Suprapubic skin (tissue), 4 donors: ENCODE measurements around the gene ADCY5. TPM values are rescaled to one million over a fixed set of nuclear protein-coding genes. Genes with fewer than 3 reads are reported as not detected.
A peak's percentile ranks its signal among the peaks of the same experiment; 100 is the strongest.

Experiments used
- DNase-seq, 2 donors: peaks; one replicate each; pipeline ENCODE4 v3.0.0-alpha.2; 2019; ENCODE audit warnings: low spot score in 2 of 2
- H3K27ac ChIP-seq: fragments of 200-600 bp; sonication (generic); one replicate; pipeline ENCODE4 v1.5.1; 2019
- H3K27me3 ChIP-seq: fragments of 200-600 bp; sonication (generic); one replicate; pipeline ENCODE4 v1.5.1; 2019
- H3K36me3 ChIP-seq: fragments of 200-600 bp; sonication (generic); one replicate; pipeline ENCODE4 v1.5.1; 2019
- H3K4me1 ChIP-seq: fragments of 200-600 bp; sonication (generic); one replicate; pipeline ENCODE4 v1.5.1; 2019
- H3K4me3 ChIP-seq: fragments of 200-600 bp; sonication (generic); one replicate; pipeline ENCODE4 v1.5.1; 2019; ENCODE audit warnings: mild to moderate bottlenecking
- H3K9me3 ChIP-seq: fragments of 200-600 bp; sonication (generic); one replicate; pipeline ENCODE4 v1.5.1; 2019
- EP300 ChIP-seq: sonication (generic); formaldehyde crosslinking; IDR thresholded peaks from one replicate; pipeline ENCODE4 v1.6.1; 2017; ENCODE audit warnings: antibody characterized with exemption
- POLR2A ChIP-seq, 2 donors: fragments of 450-650 bp; IDR thresholded peaks; one replicate each; pipeline ENCODE4 v1.6.1; 2017; ENCODE audit warnings: antibody characterized with exemption in 2 of 2, mild to moderate bottlenecking in 2 of 2, moderate library complexity in 2 of 2
- POLR2AphosphoS5 ChIP-seq, 3 donors: sonication (generic); formaldehyde crosslinking; IDR thresholded peaks; one replicate each; pipeline ENCODE4 v1.6.1; 2017; ENCODE audit warnings: antibody characterized with exemption in 3 of 3
- WGBS: methylation state at CpG from one replicate; pipeline ENCODE4 v1.1.5; 2018; 5-methylcytosine and 5-hydroxymethylcytosine counted together
- total RNA-seq, 4 donors: library from RNA; depleted of rRNA; stranded (reverse); fragments of >200 nt; gene quantifications; one replicate each; pipeline ENCODE4 v1.1.0, GENCODE V29; 2016
- TF ChIP-seq, protein P1 (sequence below), 2 donors: fragments of 200-600 bp in 1 of 2; fragments of 450-650 bp in 1 of 2; sonication (generic) in 1 of 2; IDR thresholded peaks; one replicate each; pipeline ENCODE4 v1.5.1; 2016 to 2019; ENCODE audit warnings: antibody characterized with exemption in 2 of 2, mild to moderate bottlenecking in 1 of 2, moderate library complexity in 1 of 2

Gene ADCY5
- total RNA-seq, 4 donors from 2014 or later: 1.4 to 4.9 (median 4.0) TPM

DNA sequence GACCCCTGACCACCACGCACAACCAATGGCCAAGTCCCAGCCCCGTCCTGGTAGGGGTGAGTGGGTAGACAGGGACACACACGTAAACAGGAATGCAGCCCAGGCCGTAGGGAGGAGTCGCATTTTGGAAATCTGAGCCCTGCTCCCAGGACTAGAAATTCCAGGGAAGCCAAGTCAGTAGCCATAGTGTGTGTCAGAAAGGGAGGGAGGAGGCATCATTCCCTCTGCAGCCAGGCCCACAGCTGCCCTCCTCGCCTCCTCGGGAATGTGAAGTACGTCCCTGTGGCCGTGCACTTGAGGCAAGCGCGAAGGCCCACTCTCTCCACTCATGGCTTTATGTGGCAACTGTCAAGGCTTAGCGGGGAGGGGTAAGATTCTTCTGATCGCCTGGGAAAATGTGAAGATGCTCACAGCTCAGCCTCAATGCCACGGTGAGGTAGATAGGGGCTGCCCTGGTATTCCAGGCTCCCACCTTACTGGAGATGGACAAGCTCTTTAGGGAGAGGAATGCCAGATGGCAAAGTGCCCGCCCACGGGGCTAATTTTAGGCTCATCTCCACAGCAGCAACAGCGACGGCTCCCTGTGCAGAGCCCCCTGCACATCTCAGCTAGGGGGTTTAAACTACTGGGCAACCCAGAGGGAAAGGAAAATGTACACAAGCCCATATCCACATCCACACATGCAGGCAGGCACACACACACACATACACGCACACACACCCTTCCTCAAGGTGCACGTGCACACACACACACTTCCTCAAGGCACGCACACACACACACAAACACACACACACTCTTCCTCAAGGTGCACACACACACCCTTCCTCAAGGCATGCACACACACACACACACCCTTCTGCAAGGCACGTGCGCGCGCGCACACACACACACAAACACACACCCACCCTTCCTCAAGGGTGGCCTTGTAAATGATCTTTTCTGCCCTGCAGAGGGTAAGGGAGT lies 65.5 kb downstream of the ADCY5 start:
- H3K9me3 ChIP-seq: no peaks in the 10 kb centered on the region
- no peak for DNase-seq
- no peaks in the 10 kb centered on the region for H3K27me3 ChIP-seq
- TF ChIP-seq EP300: no peak
- TF ChIP-seq, protein P1, sequence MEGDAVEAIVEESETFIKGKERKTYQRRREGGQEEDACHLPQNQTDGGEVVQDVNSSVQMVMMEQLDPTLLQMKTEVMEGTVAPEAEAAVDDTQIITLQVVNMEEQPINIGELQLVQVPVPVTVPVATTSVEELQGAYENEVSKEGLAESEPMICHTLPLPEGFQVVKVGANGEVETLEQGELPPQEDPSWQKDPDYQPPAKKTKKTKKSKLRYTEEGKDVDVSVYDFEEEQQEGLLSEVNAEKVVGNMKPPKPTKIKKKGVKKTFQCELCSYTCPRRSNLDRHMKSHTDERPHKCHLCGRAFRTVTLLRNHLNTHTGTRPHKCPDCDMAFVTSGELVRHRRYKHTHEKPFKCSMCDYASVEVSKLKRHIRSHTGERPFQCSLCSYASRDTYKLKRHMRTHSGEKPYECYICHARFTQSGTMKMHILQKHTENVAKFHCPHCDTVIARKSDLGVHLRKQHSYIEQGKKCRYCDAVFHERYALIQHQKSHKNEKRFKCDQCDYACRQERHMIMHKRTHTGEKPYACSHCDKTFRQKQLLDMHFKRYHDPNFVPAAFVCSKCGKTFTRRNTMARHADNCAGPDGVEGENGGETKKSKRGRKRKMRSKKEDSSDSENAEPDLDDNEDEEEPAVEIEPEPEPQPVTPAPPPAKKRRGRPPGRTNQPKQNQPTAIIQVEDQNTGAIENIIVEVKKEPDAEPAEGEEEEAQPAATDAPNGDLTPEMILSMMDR (IDR thresholded peaks at IDR 0.05): no peak
- no peak for TF ChIP-seq POLR2A (IDR thresholded peaks at IDR 0.05)
- TF ChIP-seq POLR2AphosphoS5 (IDR thresholded peaks at IDR 0.05): no peak
- WGBS: 81% methylated on average over 24 of the region's 26 CpGs
- no peaks in the 10 kb centered on the region for H3K36me3 ChIP-seq
- no peak overlapping the region for H3K4me3 ChIP-seq
- H3K27ac ChIP-seq: no peak overlapping the region
- H3K4me1 ChIP-seq: no peaks in the 10 kb centered on the region

DNA sequence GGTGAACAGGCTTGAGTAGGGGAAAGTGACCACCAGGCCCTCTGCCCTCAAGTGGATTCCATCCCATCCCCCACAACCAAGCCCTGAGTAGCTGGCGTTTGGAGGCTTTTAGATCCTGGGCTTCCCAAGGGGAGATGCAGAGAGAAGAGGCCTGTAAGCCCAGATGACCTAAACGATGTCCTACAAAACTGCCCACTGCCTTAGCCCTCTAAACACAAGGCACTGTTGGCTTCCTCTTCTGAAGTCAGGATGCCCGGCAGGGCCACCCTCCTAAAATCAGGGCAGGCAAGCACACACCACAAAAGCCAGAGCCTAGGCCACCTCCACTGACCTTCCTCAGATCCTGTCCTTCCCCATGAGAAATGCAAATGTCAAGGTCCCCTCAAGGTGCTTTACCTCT lies 68.6 kb downstream of the ADCY5 start:
- Histone ChIP-seq H3K4me1 (no peaks in the 10 kb centered on the region), H3K4me3 (no peak overlapping the region), H3K27me3 (no peaks in the 10 kb centered on the region), H3K9me3 (no peaks in the 10 kb centered on the region), H3K27ac (no peak overlapping the region), H3K36me3 (no peaks in the 10 kb centered on the region)
- no peak for DNase-seq
- TF ChIP-seq EP300 (no peak), POLR2AphosphoS5 (IDR thresholded peaks at IDR 0.05) (no peak), POLR2A (IDR thresholded peaks at IDR 0.05) (no peak)
- TF ChIP-seq, protein P1 (IDR thresholded peaks at IDR 0.05): no peak
- WGBS: 82% methylated on average over 3 of the region's 3 CpGs

DNA sequence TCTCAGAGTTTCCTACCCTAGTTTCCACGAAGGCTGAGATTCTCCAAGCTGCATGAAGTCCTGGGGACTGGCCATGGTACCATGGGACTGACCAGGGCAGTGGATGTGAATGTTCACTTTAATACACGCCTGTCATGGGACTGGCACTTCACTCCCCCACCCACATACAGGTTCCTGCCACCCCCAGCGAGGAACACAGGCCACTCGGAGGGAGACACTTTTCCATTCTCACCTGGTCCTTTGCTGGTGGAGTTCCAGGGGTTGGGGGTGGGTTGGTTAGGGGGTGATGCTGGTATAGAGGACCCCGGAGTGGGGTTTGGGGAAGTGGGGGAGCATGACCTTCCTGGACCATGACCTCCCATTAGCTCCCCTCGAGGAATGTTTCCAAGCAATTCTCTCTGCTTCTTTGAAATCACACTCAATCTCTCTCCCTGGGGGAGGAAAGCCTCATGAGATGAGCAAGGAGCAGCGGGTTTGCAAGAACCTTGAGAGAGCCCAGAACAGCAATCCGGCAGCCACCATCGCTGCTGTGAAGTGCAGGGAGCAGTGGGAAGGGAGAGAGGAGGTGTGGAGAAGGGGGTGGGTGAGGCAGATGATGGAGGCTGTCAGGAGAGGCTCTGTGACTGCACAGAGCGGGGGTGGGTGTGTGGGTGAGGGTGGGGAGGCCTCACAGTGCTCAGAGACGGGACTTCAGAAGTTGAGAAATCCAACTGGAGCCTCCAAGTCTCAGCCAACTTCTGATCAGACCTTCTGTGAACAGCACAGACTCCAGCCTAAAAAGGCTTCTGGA lies 69.7 kb downstream of the ADCY5 start:
- Histone ChIP-seq H3K27me3 (no peaks in the 10 kb centered on the region), H3K4me1 (no peaks in the 10 kb centered on the region), H3K9me3 (no peaks in the 10 kb centered on the region), H3K4me3 (no peak overlapping the region), H3K27ac (no peak overlapping the region), H3K36me3 (no peaks in the 10 kb centered on the region)
- peak; percentile 35 to 63 for DNase-seq
- 89% methylated on average over 11 of the region's 11 CpGs for WGBS
- TF ChIP-seq POLR2A (IDR thresholded peaks at IDR 0.05) (no peak), POLR2AphosphoS5 (IDR thresholded peaks at IDR 0.05) (no peak), EP300 (no peak)
- TF ChIP-seq, protein P1 (IDR thresholded peaks at IDR 0.05): no peak

DNA sequence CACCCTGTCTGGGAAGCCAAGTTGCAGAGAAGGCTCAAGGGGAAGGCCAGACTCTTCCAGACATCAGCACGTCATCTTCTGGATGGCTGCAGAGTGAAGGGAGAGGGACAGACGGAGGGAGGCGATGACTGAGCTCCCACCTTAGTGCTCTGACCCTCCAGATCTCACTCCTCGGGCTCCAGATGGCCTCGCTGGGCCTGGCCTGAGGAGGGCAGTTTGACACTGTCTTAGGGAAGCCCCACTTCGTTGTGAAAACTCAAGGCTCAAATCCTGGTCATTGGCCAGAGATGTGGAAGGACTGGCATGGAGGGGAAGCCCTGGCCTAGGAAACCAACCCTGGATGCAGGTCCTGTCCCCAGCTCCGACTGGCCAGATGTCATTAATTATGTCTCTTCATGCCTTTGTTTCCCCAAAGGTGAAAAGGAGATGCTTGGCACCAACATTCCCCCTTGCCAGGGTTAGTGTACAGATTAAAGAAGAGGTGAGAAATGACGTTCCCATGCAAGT lies 70.4 kb downstream of the ADCY5 start:
- H3K9me3 ChIP-seq: no peaks in the 10 kb centered on the region
- TF ChIP-seq EP300 (no peak), POLR2A (IDR thresholded peaks at IDR 0.05) (no peak), POLR2AphosphoS5 (IDR thresholded peaks at IDR 0.05) (no peak)
- TF ChIP-seq, protein P1 (IDR thresholded peaks at IDR 0.05): no peak
- WGBS: 89% methylated on average over 8 of the region's 8 CpGs

More for the DNA sequence above, 70.4 kb downstream of the ADCY5 start:
- Histone ChIP-seq H3K27me3 (no peaks in the 10 kb centered on the region), H3K4me1 (no peaks in the 10 kb centered on the region), H3K36me3 (no peaks in the 10 kb centered on the region), H3K27ac (no peak overlapping the region), H3K4me3 (no peak overlapping the region)
- peak in 1 of 2 donors; percentile 44 for DNase-seq
